ENCODE data around the gene LUC7L3.
A peak's percentile ranks its signal among the peaks of the same experiment; 100 is the strongest.

Gene LUC7L3, protein sequence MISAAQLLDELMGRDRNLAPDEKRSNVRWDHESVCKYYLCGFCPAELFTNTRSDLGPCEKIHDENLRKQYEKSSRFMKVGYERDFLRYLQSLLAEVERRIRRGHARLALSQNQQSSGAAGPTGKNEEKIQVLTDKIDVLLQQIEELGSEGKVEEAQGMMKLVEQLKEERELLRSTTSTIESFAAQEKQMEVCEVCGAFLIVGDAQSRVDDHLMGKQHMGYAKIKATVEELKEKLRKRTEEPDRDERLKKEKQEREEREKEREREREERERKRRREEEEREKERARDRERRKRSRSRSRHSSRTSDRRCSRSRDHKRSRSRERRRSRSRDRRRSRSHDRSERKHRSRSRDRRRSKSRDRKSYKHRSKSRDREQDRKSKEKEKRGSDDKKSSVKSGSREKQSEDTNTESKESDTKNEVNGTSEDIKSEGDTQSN

DNA sequence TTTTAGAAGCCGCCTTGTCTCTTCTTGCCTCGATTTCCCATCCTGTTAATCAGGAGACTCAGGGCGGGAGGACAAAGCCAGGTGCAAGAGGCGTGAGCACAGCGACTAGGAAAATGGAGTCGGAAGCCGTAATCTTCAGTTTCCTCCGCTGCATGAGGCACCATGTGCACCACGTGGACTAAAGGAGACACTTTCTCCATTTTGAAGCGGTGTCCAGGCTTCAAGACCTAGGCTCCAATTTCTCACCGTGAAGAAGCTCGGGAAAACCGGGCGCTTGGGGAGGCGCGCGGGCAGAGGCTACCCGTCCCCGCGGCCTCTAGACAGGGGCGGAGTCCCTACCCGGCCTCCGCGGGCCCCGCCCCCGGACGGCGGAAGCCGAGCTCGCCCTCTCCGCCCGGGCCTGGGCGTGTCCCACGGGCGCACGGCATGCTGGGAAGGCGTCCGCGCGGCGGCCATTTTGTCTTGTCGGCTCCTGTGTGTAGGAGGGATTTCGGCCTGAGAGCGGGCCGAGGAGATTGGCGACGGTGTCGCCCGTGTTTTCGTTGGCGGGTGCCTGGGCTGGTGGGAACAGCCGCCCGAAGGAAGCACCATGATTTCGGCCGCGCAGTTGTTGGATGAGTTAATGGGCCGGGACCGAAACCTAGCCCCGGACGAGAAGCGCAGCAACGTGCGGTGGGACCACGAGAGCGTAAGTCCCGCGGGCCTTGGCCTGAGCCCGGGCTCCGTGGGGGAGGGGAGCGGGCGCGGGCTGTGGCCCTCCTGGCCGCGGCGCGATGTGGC lies at the start of gene LUC7L3:
TSS of gene LUC7L3 (plus strand) at position 460 of the 780 bp plus-strand sequence. CDS start at position 590, 130 bp downstream.
- DNase-seq (ENCODE audit: insufficient read length, low spot score) (peak; percentile 91), FAIRE-seq (no peak)
- TF ChIP-seq, protein P1, sequence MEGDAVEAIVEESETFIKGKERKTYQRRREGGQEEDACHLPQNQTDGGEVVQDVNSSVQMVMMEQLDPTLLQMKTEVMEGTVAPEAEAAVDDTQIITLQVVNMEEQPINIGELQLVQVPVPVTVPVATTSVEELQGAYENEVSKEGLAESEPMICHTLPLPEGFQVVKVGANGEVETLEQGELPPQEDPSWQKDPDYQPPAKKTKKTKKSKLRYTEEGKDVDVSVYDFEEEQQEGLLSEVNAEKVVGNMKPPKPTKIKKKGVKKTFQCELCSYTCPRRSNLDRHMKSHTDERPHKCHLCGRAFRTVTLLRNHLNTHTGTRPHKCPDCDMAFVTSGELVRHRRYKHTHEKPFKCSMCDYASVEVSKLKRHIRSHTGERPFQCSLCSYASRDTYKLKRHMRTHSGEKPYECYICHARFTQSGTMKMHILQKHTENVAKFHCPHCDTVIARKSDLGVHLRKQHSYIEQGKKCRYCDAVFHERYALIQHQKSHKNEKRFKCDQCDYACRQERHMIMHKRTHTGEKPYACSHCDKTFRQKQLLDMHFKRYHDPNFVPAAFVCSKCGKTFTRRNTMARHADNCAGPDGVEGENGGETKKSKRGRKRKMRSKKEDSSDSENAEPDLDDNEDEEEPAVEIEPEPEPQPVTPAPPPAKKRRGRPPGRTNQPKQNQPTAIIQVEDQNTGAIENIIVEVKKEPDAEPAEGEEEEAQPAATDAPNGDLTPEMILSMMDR (IDR thresholded peaks at IDR 0.05; ENCODE audit: insufficient read depth, missing control alignments) = no peak

DNA sequence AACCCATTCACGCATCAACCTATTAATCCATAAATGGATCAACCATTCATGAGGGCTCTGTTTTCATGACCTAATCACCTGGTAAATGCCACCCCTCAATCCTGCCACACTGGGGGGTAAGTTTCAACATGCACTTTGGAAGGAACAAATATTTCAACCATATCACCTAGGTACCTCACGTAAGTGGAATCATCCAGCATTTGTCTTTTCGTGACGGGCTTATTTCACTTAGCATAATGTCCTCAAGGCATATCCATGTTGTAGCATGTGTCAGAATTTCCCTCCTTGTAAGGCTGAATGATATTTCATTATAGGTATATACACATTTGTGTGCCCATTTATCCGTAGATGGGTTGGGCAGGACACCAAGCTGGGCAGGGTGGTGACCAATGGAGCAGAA lies 47.3 kb upstream of the LUC7L3 start:
- no peak for FAIRE-seq
- TF ChIP-seq, protein P1 (IDR thresholded peaks at IDR 0.05; ENCODE audit: insufficient read depth, missing control alignments) = no peak
- no peak for DNase-seq (ENCODE audit: insufficient read length, low spot score)

DNA sequence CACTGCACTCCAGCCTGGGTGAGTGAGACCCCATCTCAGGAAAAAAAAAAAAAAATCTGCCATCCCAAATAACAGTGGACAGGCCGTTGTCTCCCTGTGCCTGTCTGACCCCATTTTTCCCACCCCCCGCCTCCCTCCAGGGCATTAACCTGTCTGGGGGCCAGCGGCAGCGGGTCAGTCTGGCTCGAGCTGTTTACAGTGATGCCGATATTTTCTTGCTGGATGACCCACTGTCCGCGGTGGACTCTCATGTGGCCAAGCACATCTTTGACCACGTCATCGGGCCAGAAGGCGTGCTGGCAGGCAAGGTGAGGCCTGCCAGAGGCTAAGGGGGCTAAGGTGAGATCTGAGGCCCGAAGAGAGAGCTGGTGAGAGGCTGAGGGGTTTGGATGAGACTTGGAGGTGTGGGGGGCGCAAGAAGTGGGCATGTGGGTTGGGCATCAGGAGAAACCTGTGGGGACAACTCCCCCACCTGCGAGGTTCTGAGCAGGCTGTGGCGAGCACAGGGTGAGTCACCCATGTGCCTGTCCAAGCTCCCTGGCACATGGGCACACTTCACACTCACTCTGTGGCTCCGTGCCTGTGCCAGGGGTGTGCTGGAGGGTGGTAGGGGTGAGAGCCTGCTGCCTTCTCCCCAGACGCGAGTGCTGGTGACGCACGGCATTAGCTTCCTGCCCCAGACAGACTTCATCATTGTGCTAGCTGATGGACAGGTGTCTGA lies 46.4 kb upstream of the LUC7L3 start:
- TF ChIP-seq, protein P1 (IDR thresholded peaks at IDR 0.05; ENCODE audit: insufficient read depth, missing control alignments) = no peak
- DNase-seq (ENCODE audit: insufficient read length, low spot score) = no peak
- FAIRE-seq = no peak

DNA sequence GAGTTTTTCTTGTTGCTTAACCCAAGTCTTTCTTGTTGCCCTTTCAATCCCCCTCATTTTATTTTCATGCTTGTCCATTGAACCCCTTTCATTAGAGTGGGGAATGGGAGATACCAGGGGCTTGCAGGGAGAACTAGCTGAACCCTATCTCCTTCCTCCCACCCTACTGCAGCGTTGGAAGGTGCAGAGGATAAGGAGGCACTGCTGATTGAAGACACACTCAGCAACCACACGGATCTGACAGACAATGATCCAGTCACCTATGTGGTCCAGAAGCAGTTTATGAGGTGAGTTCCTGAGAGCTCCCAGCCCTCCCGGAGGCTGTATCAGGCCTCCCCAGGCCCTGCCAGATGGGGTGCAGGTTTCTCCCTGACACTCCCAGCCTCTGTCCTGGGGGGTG lies 44.2 kb upstream of the LUC7L3 start:
- TF ChIP-seq, protein P1 (IDR thresholded peaks at IDR 0.05; ENCODE audit: insufficient read depth, missing control alignments) = no peak

DNA sequence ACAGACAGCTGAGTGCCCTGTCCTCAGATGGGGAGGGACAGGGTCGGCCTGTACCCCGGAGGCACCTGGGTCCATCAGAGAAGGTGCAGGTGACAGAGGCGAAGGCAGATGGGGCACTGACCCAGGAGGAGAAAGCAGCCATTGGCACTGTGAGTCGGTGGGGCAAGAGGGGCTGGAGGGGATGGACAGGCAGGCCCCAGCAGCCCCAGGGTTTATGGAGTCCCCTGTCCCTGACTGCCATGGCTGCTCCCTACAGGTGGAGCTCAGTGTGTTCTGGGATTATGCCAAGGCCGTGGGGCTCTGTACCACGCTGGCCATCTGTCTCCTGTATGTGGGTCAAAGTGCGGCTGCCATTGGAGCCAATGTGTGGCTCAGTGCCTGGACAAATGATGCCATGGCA lies 43.8 kb upstream of the LUC7L3 start:
- FAIRE-seq = no peak
- TF ChIP-seq, protein P1 (IDR thresholded peaks at IDR 0.05; ENCODE audit: insufficient read depth, missing control alignments) = no peak
- no peak for DNase-seq (ENCODE audit: insufficient read length, low spot score)

More for the DNA sequence above, 44.2 kb upstream of the LUC7L3 start:
- DNase-seq (ENCODE audit: insufficient read length, low spot score) (no peak), FAIRE-seq (no peak)

DNA sequence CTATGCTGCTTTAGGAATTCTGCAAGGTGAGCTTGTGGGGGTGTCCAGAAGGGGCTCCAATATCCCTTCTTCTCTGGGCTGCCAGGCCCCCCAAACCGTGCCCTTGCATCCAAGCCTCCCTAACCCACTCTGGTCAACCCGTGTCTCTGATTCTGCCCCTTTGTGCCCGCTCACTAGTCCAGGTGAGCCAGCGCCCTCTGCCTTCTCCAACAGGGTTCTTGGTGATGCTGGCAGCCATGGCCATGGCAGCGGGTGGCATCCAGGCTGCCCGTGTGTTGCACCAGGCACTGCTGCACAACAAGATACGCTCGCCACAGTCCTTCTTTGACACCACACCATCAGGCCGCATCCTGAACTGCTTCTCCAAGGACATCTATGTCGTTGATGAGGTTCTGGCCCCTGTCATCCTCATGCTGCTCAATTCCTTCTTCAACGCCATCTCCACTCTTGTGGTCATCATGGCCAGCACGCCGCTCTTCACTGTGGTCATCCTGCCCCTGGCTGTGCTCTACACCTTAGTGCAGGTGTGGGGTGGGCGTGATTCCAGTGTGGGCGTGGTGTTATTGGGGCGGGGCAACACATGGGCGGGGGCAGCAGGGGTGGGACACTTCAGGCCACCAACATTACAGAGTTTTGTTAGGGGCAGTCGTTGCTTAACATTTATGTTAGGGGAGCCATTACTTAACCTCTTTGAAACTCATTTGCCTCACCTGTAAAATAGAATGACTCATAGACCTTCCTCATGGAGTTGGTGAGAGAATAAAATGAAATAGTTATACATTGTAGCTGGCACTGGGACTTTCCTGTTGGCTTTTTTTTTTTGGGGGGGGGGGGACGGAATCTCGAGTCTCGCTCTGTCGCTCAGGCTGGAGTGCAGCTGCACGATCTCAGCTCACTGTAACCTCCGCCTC lies 43.1 kb upstream of the LUC7L3 start:
- FAIRE-seq (no peak), DNase-seq (ENCODE audit: insufficient read length, low spot score) (no peak)
- TF ChIP-seq, protein P1 (IDR thresholded peaks at IDR 0.05; ENCODE audit: insufficient read depth, missing control alignments) = peak; percentile 1
